GM19438 (cell line): Measurements from ENCODE around the gene GJB4.
"Not testable (repeated sequence)": the region's sequence is repeated elsewhere in the genome, so short reads cannot be mapped to it uniquely, and the experiment has no call there.

Source experiments
- ATAC-seq: cut with Tn5 transposase; IDR thresholded peaks from one replicate; pipeline ENCODE4 v1.9.1; 2021; ENCODE audit warnings: low read depth; ENCODE audit not compliant: unreplicated experiment

Gene GJB4

DNA sequence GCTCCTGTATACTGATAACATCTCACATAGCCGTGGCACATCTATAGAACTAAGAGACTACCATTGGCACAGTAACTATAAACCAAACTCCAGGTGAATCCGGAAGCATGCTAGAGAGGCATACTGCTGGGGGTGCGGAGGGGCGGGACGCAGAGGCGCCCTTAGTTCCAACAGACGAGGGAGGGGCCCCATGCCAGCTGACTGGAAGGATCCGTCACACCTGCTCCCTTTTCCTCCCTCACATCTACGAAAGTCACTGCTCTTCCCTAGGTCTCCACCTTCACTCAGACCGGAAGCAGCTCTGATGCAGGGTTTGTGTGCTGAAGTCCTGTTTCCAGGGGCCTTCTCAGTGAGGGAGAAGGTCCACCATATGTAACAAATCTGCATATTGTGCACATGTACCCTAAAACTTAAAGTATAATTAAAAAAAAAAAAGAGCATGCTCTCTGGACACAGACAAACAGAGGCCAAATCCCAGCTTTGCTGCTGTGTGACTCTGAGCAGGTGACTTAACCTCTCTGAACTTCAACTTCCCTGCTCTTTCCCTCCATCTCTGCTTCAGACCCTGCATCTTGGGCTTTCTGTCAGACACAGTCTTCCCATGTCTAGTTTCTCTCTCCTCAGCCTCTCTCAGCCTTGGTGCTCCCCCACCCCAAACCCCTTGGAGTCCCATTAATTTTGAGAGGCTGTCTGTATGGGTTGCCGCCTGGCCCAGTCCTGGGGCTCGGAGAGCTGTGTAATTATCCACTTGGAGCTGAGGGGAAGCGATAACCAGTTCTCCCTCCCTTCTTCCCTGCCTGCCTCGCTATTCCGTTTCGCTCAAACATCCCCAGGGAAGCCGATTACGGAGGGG, 12.5 kb upstream of the GJB4 start:
- ATAC-seq, result no peak

DNA sequence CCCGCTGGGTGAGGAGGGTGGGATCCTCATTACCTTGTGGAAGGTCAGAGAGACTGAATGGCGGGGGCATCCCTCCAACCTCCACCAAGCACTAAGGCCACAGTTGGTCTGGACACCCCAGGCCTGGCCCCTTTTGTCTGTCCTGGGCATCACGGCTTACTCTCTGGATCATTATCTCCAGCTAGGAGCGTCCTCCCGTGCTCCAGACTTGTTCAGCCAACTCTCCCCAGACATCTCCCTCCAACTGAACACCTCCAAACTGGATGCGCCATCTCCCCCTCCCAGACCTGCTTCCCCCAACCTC, 11.9 kb upstream of the GJB4 start:
- no peak for ATAC-seq

DNA sequence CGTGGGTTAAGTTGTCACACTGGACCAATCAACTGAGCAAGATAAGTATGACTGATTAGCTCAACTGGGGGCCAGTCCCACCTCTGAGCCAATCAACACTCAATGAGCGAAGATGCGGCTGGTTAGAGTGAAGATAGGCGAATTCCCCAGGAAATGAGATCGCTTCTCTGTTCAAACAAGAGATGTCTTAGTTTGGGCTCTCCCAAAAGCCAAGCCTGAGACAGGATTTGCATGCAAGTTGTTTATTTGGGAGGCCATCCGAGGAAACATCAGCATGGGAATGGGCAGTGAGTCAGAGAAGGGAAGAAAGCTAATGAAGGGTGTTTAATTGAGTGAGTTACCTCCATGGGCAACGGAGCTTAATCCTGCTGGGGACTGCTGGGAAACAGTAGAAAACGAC, 9.5 kb upstream of the GJB4 start:
- ATAC-seq, result no peak

DNA sequence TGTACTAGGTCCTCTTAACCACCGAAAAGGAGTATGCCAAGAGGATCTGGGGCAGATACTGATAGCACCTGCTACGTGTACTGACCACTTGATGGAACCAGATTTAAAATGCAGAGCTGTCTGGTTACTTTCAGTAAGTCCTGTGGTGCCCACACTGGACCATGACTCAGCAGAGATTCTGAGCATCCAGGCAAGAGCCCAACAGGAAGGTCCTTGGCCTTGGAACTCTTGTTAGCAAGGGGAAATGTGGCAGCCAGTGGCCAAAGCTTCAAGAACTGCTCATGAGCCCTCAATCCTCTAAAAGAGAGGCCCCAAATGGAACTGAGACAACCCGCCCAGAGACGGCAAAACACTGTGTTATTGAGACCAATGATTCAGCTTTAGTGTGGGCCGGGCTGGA, 8.9 kb upstream of the GJB4 start:
- no peak for ATAC-seq

DNA sequence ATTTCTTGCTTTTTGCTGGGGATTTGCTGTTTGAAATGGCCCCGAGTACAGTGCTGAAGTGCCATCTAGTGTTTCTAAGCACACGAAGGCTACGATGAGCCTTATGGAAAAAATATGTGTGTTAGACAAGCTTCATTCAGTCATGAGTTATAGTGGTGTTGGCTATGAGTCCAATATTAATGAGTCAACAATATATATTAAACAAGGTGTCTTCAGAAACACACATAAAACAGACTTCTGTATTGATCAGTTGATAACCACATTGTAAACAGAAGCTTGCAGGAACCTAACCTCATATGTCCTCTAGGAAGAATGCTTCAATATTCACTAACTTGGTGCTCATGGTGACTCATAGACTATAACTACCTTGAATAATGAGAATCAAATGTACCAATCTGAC, 6.4 kb upstream of the GJB4 start:
- no peak for ATAC-seq

DNA sequence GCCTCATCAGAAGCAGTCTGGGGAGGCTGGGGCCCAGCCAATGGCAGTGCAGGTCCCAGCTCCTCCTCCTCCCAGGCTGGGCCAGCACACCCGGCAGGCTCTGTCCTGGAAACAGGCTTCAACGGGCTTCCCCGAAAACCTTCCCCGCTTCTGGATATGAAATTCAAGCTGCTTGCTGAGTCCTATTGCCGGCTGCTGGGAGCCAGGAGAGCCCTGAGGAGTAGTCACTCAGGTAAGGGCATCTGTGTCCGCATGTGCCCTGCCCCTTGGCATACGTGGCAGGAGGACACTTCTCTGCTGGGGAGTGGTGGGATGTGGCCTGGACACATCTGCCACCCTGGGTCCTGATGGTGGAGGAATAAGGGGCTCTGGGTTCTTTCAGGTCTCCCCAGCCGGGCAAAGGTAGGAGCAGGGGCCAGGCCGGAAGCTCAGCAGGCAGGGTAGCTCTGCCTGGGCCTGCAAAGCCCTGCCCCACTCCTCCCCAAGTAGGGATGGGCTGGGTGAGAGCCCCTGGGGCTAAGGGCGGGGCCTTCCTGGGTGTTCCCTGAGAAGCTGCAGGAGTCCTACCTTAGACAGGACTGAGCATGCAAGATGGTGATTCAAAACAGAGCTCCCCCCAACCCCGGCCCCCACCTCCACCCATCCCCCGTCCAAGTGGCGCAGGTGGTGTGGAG, 4.4 kb upstream of the GJB4 start, which contains the start of gene GJB5:
Gene GJB5, plus strand, starts transcription at position 84 of the 674 bp plus-strand sequence. CDS start 2,284 bp downstream, outside the sequence.
- no peak for ATAC-seq

DNA sequence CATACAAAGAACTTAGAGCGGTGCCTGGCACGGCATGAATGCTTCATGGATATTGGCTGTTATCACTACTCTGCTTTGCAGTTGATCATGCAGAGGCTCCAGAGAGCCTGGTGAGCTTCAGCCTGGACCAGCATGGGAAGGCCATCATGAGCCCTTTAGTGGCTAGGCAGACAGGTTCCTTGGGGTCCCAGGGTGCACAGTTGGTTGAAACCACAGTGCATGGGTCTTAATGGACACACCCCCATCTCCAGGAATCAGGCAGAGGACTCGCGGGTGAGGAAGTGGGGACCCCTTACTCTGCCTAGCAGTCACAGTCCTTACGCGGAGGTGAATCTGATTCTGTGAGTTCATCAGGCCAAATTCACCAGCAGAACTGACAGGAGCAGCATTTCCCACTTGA, 3.6 kb upstream of the GJB4 start:
- ATAC-seq, result no peak

DNA sequence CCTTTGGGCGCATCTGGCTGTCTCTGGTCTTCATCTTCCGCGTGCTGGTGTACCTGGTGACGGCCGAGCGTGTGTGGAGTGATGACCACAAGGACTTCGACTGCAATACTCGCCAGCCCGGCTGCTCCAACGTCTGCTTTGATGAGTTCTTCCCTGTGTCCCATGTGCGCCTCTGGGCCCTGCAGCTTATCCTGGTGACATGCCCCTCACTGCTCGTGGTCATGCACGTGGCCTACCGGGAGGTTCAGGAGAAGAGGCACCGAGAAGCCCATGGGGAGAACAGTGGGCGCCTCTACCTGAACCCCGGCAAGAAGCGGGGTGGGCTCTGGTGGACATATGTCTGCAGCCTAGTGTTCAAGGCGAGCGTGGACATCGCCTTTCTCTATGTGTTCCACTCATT, 2.2 kb upstream of the GJB4 start:
- no peak for ATAC-seq

DNA sequence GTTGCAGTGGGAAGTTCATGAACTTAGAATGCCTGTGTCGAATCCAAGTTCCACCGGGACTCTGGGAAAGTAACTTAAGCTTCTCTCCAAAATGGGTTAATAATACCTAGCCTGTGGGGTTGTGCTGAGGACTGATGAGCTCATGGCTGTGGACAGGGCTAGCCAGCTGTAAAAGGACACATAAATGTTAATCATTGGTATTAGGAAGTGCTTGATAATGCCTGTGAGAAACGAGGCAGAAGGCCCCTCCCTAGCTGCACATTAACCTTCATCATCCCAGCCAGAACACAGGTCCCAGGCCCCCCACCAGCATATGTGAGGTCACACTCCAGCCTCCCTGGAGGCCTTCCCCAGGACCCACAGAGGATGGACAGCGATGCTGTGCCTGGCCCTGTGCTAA, 789 bp upstream of the GJB4 start:
- no peak for ATAC-seq

DNA sequence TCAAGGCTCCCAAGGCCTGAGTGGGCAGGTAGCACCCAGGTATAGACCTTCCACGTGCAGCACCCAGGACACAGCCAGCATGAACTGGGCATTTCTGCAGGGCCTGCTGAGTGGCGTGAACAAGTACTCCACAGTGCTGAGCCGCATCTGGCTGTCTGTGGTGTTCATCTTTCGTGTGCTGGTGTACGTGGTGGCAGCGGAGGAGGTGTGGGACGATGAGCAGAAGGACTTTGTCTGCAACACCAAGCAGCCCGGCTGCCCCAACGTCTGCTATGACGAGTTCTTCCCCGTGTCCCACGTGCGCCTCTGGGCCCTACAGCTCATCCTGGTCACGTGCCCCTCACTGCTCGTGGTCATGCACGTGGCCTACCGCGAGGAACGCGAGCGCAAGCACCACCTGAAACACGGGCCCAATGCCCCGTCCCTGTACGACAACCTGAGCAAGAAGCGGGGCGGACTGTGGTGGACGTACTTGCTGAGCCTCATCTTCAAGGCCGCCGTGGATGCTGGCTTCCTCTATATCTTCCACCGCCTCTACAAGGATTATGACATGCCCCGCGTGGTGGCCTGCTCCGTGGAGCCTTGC, 1.7 kb downstream of the GJB4 start:
- ATAC-seq, result no peak

DNA sequence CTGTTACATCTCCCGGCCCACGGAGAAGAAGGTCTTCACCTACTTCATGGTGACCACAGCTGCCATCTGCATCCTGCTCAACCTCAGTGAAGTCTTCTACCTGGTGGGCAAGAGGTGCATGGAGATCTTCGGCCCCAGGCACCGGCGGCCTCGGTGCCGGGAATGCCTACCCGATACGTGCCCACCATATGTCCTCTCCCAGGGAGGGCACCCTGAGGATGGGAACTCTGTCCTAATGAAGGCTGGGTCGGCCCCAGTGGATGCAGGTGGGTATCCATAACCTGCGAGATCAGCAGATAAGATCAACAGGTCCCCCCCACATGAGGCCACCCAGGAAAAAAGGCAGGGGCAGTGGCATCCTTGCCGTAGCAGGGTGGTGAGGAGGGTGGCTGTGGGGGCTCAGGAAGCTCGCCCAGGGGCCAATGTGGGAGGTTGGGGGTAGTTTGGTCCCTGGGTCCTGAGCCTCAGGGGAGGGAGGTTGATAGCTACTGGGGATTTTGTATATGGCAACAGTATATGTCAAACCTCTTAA, 2.3 kb downstream of the GJB4 start:
- no peak for ATAC-seq

DNA sequence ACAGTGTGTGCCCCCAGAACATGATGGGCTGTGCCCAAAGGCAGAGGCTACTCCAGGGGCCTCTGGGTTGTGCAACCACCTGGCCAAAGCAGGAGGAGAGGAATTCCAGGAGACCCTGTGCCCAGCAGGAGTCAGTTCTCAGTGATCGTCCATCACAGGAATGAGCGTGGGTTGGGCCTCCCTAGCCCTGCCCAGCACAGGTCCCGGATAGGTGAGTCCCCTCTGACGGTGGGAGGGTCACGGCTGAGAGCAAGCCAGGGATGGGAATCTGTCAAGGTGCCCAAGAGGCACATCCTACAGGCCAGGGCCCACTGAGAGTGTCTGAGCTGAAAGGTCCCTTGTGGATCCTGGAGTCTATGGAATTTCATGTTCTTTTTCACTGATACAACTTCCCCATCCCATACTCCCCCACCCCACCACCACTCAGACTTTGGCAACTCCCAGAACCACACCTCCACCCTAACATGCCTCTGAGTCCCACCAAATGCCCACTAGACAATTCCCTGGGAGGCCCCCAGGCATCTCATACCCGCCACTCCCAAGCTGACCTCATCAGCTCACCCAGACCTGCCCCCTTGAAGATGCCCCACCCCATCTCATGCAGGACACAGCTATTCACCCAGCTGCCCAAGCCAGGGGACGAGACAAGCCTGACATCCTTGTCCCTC, 3.1 kb downstream of the GJB4 start:
- no peak for ATAC-seq

DNA sequence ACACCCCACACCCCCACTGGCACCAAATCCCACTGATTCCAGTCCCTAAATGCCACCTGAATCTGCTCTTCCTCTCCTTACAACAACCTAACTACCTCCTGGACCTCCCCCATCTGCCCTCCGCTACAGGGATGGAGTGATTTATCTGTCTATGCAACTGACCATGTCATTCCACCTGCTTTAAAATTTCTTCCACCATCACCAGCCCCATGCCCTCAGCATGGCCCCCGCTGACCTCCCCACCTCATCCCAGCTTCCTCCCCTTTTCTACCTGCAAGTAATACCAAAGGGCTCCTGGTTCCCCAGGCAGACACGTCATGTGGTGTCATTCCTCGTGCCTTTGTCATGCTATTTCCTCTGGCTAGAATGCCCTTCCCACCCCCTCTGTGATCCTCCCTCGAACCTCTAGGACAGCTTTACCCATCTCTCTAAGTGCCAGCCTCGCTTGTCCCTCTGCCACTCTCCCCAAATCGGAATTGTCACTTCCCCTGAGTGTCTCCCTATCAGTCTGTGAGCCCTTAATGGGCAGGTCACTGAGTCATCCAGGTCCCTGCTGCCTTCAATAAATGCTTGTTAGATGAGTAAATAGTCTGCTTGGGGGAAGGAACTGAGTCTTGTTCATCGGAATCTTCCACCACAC, 3.7 kb downstream of the GJB4 start:
- no peak for ATAC-seq

DNA sequence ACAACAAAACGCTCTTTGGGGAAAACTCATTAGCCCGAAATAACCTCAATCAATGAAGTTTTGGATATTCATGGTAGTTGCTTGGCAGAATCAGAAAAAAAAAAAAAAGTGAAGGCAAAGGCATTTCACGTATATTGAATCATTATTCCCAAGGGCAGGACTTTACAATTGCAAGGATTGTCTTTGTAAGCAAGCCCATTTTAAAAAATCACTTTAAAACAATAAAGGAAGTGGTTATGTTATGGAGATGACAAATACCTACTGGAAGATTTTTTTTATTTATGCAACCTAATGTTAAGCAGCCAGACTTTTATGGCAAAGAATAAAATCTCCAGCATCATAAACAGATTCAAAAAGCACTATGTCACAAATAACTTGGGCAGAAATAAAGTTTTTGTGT, 9.3 kb downstream of the GJB4 start:
- ATAC-seq, result no peak

DNA sequence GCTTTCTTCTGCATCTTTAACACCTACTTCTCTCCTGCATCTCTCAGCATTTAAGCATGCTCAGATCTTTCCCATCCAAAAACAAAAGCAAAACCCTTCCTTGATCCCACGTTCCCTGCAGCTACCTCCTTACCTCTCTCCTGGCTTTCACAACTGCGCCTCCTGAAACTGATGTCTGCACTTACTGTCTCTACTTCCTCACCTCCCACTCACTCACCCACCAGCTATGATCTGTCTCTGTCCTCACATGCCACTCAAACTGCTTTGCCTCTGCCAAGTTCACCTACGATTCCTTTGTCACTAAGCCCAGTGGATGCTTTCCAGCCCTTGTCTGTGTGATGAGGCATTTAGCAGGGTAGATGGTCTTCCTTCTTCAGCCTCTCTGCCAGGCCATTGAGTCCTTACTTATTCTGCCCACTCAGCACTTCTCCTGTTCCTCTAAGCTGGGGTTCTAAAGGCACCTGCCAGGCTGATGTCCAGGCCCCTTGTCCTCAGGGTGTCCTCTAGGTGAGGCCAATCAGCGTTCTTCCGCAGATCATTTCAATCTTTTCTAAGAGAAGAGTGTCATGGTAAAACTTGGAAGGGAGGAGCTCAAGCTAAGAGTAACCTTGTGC, 11.5 kb downstream of the GJB4 start:
- no peak for ATAC-seq

DNA sequence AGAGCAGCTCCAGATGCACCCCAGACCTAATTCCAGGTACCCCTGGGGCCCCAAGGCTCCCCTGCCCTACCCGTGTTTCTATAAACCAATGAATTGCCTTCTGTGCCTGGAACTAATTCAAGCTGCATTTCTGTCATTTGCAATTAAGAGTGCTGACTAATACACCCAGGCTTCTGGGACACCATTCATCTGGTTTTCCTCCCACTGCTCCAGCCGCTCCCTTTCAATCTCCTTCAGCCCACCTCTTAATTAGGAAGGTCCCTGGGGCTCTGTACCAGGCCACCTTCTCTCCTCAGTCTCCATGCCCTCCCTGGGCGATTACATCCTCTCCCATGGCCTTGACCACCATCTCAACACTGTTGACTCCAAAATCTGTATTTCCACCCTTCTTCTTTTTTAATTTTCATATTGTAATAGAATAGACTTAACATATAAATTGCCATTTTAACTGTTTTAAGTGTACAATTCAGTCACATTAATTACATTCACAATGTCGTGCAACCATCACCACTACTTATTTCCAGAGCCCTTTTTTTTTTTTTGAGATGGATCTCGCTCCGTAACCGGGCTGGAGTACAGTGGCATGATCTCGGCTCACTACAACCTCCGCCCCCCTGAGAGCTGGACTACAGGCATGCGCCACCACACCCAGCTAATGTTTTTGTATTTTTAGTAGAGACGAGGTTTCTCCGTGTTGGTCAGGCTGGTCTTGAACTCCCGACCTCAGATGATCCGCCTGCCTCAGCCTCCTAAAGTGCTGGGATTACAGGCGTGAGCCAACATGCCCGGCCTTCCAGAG, 12.2 kb downstream of the GJB4 start:
- ATAC-seq, result no peak

DNA sequence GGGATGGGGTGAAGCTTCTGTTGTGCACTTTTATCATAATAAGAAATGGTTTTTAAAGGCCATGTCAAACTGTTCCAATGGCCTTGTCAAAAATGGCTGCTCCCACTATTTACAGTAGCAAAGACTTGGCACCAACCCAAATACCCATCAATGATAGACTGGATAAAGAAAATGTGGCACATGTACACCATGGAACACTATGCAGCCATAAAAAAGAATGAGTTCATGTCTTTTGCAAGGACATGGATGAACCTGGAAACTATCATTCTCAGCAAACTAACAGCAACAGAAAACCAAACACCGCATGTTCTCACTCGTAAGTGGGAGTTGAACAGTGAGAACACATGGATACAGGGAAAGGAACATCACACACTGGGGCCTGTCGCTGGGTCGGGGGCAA, 13.6 kb downstream of the GJB4 start:
- ATAC-seq, result not testable (repeated sequence)

DNA sequence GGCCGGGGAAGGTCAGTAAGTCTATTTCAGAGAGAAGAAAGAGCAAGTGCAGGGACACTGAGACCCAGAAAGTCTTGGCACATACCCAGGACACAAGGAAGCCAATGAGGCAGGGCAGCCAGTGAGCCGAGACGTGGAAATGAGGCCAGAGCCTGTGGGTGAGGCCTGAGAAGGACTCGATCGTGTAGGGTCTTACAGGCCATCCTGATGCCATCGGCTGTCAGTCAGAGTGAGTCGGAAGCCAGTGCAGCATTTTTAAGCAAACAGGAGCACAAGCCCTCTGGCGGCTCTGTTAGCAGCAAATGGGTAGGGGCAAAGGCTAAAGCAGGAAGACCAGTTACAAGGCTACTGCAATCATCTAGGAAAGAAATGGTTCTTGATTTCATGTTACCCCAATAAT, 15.4 kb downstream of the GJB4 start:
- no peak for ATAC-seq

DNA sequence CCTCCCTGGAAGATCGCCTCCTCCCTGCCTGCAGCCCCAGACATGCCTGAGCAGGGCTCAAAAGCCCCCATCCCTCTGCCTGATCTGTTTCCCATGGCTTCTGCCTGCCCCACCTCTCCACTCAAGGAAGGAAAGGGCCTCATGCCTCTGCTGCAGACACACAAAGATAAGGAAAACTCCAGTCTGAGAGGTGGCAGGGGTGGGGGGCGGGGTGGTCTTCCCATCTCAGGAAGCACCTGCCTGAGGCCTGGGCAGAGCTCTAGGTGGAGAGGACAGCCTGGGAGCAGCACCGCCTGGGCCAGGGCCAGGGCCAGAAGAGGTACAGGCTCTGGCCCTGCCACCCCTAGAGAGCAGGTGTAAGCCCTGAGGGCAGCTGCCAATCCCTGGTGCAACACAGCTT, 17.4 kb downstream of the GJB4 start:
- no peak for ATAC-seq
